Measurements from ENCODE around the gene PRXL2A.

Gene PRXL2A

DNA sequence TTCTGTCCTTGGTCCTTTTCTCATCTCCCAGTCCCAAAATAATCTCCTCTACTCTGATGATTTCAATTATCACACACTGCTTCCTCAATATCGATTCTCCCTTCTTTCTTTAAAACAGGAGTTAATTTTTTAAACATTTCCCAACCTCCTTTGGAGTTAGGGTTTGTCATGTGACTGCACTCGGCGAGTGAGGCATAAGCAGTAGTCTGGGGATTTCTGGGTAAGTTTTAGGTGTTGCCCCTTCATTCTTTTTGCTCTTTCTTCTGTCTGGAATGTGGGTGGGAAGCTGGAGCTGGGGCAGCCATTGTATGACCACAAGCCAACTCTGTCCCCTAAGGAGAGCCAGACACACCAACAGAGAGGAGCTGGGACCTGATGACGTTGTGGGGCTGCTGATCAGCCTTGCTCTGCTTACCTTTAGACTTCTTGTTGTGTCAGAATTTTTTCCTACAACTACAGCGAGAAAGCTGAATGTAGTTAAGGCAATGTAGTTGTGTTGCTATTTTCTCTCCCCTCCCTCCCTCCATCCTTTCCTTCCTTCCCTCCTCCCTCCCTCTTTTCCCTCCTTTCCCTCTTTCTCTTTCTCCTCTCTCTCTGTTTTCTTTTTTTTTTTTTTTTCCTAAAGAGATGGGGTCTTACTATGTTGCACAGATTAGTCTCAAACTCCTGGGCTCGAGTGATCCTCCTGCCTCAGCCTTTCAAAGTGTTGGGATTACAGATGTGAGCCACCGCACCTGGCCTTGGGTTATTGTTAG is 39.3 kb downstream of the PRXL2A start:
- DNase-seq = no peak

DNA sequence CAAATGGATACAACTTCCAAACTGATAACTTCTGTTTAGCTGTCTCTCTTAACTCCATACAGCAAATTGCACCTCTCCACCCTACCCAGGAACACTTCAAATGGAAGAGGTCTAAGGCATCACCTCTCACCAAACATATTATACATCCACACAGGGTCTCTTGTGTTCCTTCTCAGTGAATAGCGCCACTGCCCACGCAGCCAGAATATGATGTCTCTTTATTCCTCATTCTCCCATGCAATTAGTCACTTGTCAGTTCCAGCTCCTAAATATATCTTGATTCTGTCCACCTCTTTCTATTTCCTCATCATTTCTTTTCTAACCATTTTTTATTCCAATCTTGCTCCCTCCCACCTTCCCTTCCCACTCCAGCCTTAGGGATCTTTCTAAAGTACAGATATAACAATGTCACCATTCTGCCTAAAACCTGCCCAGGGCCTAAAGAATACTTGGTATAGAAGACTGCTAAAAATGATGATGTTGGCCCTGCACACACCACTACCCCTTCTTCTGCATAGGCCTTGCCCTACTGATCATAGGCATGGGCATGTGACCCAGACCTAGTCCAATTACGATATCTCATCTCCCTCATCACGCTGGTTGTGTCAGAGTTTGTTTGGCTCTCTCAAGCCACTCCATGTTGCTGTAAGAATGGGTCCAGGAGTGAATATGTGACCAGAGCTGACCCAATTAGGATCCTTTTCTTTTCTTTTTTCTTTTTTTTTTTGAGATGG is 40.0 kb downstream of the PRXL2A start:
- no peak for DNase-seq

DNA sequence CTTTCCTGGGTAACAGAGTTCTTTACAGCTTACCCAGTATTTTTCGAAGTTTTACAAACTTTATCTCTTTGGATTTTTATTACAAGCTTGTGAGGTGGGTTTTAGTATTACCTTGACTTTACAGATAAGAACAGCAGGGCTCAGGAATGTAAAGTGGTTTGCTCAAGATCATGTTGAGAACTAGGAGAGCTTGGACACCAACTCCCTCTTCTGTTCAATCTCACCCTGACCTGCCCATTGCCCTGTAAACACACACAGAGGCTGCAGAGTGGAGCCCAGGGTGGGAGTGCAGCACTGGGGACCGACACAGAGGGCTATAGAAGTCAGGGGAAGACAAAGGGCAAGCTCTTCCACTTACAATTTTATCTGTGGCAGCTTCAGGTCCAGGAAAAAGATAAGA is 41.2 kb downstream of the PRXL2A start:
- DNase-seq = no peak

DNA sequence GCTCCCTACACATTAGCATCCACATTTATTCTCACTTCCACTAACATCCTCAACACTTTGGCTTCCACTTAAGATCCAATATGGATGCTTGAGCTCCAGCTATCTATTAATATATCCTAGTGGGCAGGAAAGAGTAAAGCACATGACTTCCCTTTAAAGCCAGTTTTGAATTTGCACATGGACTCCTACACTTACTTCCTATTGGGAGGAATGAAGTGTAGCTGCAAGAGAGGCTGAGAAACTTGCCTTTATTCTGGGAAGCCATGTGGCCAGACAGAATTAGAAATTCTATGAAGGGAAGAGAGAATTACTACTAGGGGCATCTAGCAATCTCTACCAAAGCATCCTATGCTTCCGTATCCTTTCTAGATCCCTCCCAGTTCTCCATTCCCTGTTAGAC is 42.8 kb downstream of the PRXL2A start:
- no peak for DNase-seq

DNA sequence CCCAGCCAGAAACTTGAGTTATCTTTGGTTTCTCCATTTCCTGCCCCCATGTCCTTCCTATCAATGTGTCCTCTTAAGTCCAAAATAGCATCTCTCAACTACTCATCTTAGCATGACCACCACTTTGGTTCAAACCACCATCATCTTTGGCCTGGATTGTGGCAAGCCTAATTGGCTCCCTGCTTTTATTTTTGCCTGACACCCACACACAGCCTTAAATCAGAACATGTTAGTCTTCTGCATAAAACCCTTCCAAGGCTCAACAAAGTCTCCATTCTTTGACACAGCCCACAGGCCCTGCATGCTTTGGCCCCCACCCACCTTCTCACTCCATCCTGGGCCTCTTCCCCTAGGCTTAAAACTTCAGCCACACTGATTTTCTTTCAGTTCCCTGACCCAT is 43.7 kb downstream of the PRXL2A start:
- no peak for DNase-seq

DNA sequence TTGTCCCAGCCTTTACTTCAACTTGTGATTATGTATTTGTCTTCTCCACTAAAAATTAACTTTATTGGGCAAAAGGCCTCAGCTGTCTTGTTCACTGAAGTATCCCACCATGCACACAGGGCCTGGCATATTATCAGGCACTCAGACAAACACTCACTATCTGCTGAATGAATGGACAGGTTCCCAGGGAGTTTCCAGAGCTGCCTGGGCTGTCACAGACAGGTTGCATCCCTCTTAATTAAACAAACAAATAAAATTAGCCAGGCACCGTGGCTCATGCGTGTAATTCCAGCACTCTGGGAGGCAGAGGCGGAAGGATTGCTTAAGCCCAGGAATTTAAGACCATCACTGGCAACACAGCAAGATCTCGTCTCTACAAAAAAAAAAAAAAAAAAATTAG is 44.3 kb downstream of the PRXL2A start:
- no peak for DNase-seq

- DNase-seq = no peak
Observed at GRCh38 chr10:80453056-80453841, 44.9 kb downstream of the PRXL2A start.

DNA sequence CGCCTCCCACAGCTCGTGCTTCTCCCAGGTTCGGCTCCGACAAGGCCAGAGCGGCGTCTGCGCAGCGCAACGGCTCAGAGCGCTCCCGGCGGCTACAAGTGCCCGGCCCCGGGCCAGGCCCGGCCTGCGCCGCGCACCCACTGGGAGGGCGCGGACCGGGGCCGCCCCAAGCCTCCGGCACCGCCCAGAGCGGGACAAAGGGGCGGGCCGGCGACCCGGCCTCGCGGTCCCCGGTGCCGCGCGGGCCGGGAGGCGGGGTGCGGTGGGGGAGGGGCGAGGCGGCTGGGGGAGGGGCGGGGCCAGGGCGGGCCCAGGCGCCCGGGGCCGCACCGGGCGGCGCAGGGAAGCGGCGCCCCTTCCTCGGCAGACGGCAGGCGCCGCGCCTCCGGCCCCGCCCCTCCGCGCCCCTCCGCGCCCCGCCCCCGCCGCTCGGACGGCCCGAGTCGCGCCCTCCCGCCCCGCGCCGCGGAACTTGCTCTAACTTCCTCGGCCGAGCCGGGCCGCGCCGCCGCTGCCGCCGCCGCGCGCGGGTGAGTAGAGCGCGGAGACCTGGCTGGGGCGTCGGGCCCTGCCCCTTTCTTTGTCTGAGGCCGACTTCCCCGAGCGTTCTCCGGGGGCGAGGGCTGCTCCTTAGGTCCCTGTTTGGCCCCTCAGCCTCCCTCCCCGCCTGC is 45.6 kb downstream of the PRXL2A start, which contains the start of gene TSPAN14:
Gene TSPAN14, plus strand, starts transcription at position 469 of the 671 bp plus-strand sequence. CDS start 34,924 bp downstream, outside the sequence.
- DNase-seq = no peak

- no peak for DNase-seq
Observed at GRCh38 chr10:80454513-80455460, 46.4 kb downstream of the PRXL2A start.

- DNase-seq = no peak
Observed at GRCh38 chr10:80455461-80456349, 47.4 kb downstream of the PRXL2A start.

DNA sequence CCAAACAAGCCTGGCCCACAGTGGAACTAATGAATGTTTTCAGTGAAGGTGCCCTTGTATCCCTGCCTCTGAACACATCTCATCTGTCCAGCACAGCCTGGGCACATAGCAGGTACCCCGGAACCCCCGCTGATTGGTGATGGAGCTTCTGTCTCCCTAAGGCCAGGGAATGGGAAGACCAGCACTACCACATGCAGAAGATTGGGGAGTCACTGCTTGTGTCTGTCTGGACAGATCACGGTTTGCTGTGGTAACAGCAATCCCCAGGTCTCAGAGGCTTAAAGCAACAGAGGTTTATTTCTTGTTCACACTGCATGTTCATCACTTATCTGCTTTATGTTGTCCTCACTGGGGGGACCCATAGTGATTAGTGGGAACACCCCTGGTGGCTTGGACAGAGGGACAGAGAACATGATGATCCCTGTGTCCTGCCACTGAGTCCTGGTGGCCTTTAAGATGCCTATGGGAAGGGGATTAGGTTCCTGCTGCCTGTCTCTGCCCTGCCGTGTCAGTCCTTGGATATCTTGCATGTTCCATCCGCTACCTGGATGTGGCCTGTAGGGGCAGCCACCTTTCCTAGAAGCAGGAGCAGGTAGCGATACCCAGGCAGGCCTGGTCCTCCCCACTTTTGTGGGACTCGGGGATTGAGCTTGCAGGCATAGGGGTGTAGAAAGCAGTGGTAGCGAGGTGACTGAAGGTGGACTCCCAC is 49.4 kb downstream of the PRXL2A start:
- no peak for DNase-seq

DNA sequence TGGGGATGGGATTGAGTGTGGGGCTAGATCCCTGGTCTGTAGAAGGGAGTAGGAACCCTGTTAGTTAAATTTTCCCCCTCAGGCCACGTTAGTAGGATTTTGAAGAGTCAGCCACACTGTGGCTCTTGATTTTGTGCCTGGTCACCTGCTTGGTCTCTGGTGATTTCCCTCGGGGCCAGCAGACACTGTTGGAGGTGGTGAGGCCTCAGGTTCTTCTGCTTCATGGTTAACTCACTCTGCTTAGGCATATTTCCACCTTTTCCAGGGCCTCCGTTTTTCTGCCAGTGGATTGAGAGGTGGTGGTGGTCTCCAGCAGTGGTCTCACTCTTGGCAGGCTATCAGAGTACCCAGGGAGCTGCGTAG is 49.9 kb downstream of the PRXL2A start:
- DNase-seq = no peak

- no peak for DNase-seq
Observed at GRCh38 chr10:80458638-80459037, 50.3 kb downstream of the PRXL2A start.

DNA sequence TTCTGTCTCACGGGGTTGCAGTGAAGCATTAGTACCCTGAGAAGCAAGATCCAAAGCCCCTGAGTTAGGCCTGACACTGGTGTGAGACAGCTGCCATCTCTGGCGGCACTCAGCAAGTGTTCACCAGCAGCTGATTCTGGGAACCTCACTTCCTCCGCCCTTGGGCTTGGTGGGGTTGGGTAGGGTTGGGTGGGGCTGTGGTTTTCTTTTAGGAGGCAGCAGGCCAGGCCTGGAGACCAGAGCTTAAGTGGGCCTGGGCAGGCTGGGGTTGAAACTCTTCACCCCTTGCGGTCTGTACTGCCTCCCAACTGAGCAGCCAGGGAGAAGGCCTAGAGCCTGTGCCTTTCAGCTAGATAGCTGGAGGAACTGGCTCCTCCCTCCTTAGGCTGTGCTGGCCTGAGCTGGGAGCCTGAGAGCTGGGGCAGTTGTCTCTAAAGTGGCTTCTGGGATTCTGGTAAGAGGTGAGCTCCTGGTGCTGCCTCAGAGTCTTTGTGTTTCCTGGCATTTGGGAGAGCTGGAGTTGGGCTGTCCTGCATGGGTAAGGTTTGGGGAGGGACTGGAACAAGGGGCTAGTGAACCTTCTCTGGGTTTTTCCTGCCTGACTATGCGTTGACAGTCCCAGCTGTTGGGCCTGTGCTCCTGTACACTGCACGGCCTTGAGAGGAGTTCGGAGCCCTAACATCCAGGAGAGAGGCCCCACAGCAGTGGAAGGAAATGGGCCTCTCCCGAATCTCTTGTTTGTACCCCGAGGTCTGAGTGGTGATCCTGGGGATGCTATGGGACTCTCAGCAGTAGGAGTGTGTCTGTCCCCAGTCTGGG is 50.9 kb downstream of the PRXL2A start:
- DNase-seq = no peak

DNA sequence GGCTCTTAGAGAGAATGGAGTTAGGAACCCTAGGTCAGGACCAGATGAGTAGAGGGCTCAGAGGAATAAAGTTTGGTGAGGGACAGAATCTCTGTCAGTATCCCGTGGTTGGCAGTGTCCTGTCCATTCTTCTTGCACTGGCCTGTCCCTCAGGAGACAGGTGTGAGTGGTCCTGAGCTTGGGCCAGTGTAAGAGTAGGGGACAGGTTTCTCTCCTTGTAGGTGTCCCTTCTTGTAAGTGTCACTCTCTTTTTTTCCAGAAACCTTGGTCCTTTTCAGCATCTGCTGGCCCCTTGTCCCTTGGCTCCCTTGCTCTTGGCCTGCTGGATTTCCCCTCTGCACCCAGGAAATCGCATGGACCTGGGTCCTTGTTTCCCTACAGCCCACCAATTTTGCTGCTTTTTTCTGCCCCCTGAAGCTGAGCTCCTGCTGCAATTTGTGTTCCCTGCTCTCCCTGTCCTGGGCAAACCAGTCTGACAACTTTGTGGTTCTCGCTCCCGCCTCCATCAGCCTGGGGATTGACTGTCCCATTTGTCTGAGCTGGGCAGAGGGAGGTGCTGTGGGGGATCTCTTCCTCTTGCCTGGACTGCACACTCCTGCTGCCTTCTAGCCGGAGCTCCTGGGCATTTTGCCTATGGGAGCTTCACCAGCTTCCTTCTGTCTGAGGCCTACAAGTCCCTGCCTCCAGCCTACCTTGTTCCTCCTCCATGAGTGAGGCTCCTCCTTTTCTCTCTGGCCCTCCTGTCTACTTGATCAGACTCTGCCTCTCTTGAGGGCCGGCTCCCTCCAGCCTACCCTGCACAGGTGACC is 52.3 kb downstream of the PRXL2A start:
- no peak for DNase-seq

- no peak for DNase-seq
Observed at GRCh38 chr10:80461208-80462183, 53.1 kb downstream of the PRXL2A start.

All from DMS 273 treated with DMSO at 0.1 percent for 48 hours (cell line).